Measurements from ENCODE around the gene STYXL1.

Gene STYXL1

GRCh38 chr7:75971961-75972763 lies 75.6 kb downstream of the STYXL1 start:
- DNase-seq: no peak

- DNase-seq: no peak
Measured at GRCh38 chr7:75971309-75971960, 76.4 kb downstream of the STYXL1 start.

- no peak for DNase-seq
Measured at GRCh38 chr7:75969704-75970498, 77.9 kb downstream of the STYXL1 start.

- no peak for DNase-seq
Measured at GRCh38 chr7:75969182-75969581, 78.6 kb downstream of the STYXL1 start.

- DNase-seq: no peak
Measured at GRCh38 chr7:75968561-75969001, 79.2 kb downstream of the STYXL1 start.

GRCh38 chr7:75968012-75968411 lies 79.8 kb downstream of the STYXL1 start:
- no peak for DNase-seq

- no peak for DNase-seq
Measured at GRCh38 chr7:75967487-75967997, 80.3 kb downstream of the STYXL1 start.

GRCh38 chr7:75967055-75967454 lies 80.7 kb downstream of the STYXL1 start:
- no peak for DNase-seq

- no peak for DNase-seq
Measured at GRCh38 chr7:75966190-75966961, 81.4 kb downstream of the STYXL1 start.

- no peak for DNase-seq
Measured at GRCh38 chr7:75965617-75966016, 82.2 kb downstream of the STYXL1 start.

GRCh38 chr7:75963381-75963995 lies 84.3 kb downstream of the STYXL1 start:
- DNase-seq: no peak

- no peak for DNase-seq
Measured at GRCh38 chr7:75962607-75963380, 85.0 kb downstream of the STYXL1 start.

- DNase-seq: no peak
Measured at GRCh38 chr7:75961218-75961617, 86.6 kb downstream of the STYXL1 start.

GRCh38 chr7:75960372-75960771 lies 87.4 kb downstream of the STYXL1 start:
- no peak for DNase-seq

GRCh38 chr7:75958802-75959543 lies 88.8 kb downstream of the STYXL1 start:
- DNase-seq: no peak

GRCh38 chr7:75957021-75957736 lies 90.6 kb downstream of the STYXL1 start:
- DNase-seq: no peak

GRCh38 chr7:75955331-75955955 lies 92.4 kb downstream of the STYXL1 start:
- DNase-seq: no peak

- DNase-seq: no peak
Measured at GRCh38 chr7:75953931-75954330, 93.9 kb downstream of the STYXL1 start.

GRCh38 chr7:75953431-75953830 lies 94.4 kb downstream of the STYXL1 start:
- no peak for DNase-seq
